CD14-positive monocyte (primary cell): Measurements from ENCODE around the gene CABP4. TPM values are rescaled to one million over a fixed set of nuclear protein-coding genes. Genes with fewer than 3 reads are reported as not detected.
A peak's percentile ranks its signal among the peaks of the same experiment; 100 is the strongest.

Experiments
- DNase-seq, 3 donors: peaks; one replicate each; pipeline ENCODE4 v3.0.0-alpha.2; 2011 to 2022
- H2AFZ ChIP-seq: 2 replicates; pipeline ENCODE4 v1.6.0; 2012; ENCODE audit warnings: mild to moderate bottlenecking, low read depth, low read length, inconsistent platforms; ENCODE audit not compliant: insufficient read depth, poor library complexity, severe bottlenecking
- H3K27ac ChIP-seq, 2 donors: 1 replicate in 1 of 2; 2 replicates in 1 of 2; pipeline ENCODE4 v1.5.1; 2012 to 2013; ENCODE audit warnings: low read length in 2 of 2, control low read depth in 1 of 2, inconsistent platforms in 1 of 2, low read depth in 1 of 2, mild to moderate bottlenecking in 1 of 2
- H3K27me3 ChIP-seq, 2 donors: one replicate each; pipeline versions ENCODE4 v1.6.0 to v1.6.1; 2011 to 2013; ENCODE audit warnings: low read length in 2 of 2; ENCODE audit not compliant: control insufficient read depth in 2 of 2, insufficient read depth in 2 of 2
- H3K36me3 ChIP-seq, 2 donors: replicated peaks in 1 of 2; 1 replicate in 1 of 2; 2 replicates in 1 of 2; pipeline versions ENCODE4 v1.5.1 to v1.6.1; 2012 to 2013; ENCODE audit warnings: low read length in 2 of 2, control low read depth in 1 of 2, inconsistent platforms in 1 of 2, mild to moderate bottlenecking in 1 of 2; ENCODE audit not compliant: insufficient read depth in 2 of 2, control insufficient read depth in 1 of 2
- H3K4me1 ChIP-seq, 2 donors: 1 replicate in 1 of 2; 2 replicates in 1 of 2; pipeline versions ENCODE4 v1.5.1 to v1.6.1; 2012 to 2013; ENCODE audit warnings: low read length in 2 of 2, control low read depth in 1 of 2, inconsistent platforms in 1 of 2, mild to moderate bottlenecking in 1 of 2, moderate library complexity in 1 of 2; ENCODE audit not compliant: insufficient read depth in 2 of 2, control insufficient read depth in 1 of 2
- H3K4me2 ChIP-seq: replicated peaks from 2 replicates; pipeline ENCODE3; 2012; ENCODE audit warnings: low read length, moderate library complexity, mild to moderate bottlenecking; ENCODE audit not compliant: poor library complexity, severe bottlenecking; ENCODE audit errors: extremely low read depth
- H3K4me3 ChIP-seq, 3 experiments: fragments of 200-600 bp in 1 of 3; sonication (generic) in 1 of 3; replicated peaks in 1 of 3; 1 replicate in 2 of 3; 2 replicates in 1 of 3; pipeline ENCODE4 v1.5.1; 2011 to 2013; ENCODE audit warnings: low read length in 3 of 3, mild to moderate bottlenecking in 3 of 3, control low read depth in 2 of 3, low read depth in 2 of 3, inconsistent platforms in 1 of 3, moderate library complexity in 1 of 3
- H3K79me2 ChIP-seq: 2 replicates; pipeline ENCODE4 v1.6.0; 2012; ENCODE audit warnings: mild to moderate bottlenecking, control low read depth, inconsistent platforms, low read length, moderate library complexity; ENCODE audit not compliant: insufficient read depth
- H3K9ac ChIP-seq: 2 replicates; pipeline ENCODE4 v1.6.0; 2017; ENCODE audit warnings: low read length, mild to moderate bottlenecking; ENCODE audit not compliant: insufficient read depth, poor library complexity, severe bottlenecking
- H3K9me3 ChIP-seq, 2 donors: replicated peaks in 1 of 2; 1 replicate in 1 of 2; 2 replicates in 1 of 2; pipeline versions ENCODE4 v1.5.1 to v1.6.1; 2012 to 2013; ENCODE audit warnings: low read length in 2 of 2, control low read depth in 1 of 2; ENCODE audit not compliant: control insufficient read depth in 1 of 2, insufficient read depth in 1 of 2
- H4K20me1 ChIP-seq: 2 replicates; pipeline ENCODE4 v1.6.0; 2012; ENCODE audit warnings: mild to moderate bottlenecking, low read length, control low read depth, moderate library complexity; ENCODE audit not compliant: insufficient read depth
- H3K27ac Mint-ChIP-seq, 7 donors: one replicate each; pipeline ENCODE4 v1.8.0; 2020; ENCODE audit warnings: mild to moderate bottlenecking in 7 of 7, mixed read lengths in 7 of 7, moderate library complexity in 6 of 7, inconsistent platforms in 2 of 7
- H3K27me3 Mint-ChIP-seq, 3 donors: one replicate each; pipeline ENCODE4 v1.8.0; 2021 to 2022; ENCODE audit warnings: low read depth in 3 of 3, mild to moderate bottlenecking in 3 of 3, mixed read lengths in 3 of 3, moderate library complexity in 3 of 3, inconsistent platforms in 1 of 3
- H3K36me3 Mint-ChIP-seq, 2 donors: one replicate each; pipeline ENCODE4 v1.8.0; 2020; ENCODE audit warnings: mixed read lengths in 2 of 2, inconsistent platforms in 1 of 2, mild to moderate bottlenecking in 1 of 2
- H3K4me1 Mint-ChIP-seq: one replicate; pipeline ENCODE4 v1.8.0; 2020; ENCODE audit warnings: mild to moderate bottlenecking, mixed read lengths
- H3K4me3 Mint-ChIP-seq, 2 donors: one replicate each; pipeline ENCODE4 v1.8.0; 2020; ENCODE audit warnings: mild to moderate bottlenecking in 2 of 2, mixed read lengths in 2 of 2, moderate library complexity in 1 of 2
- H3K9me3 Mint-ChIP-seq, 7 donors: one replicate each; pipeline ENCODE4 v1.8.0; 2020 to 2022; ENCODE audit warnings: mixed read lengths in 7 of 7, mild to moderate bottlenecking in 6 of 7, moderate library complexity in 6 of 7, inconsistent platforms in 2 of 7
- WGBS: methylation state at CpG from one replicate; pipeline ENCODE4 v1.1.5; 2013; ENCODE audit warnings: missing lambda C conversion rate; ENCODE audit not compliant: insufficient coverage; 5-methylcytosine and 5-hydroxymethylcytosine counted together
- intact Hi-C, 2 donors: fragments of 100-400 bp; cut with micrococcal nuclease; formaldehyde crosslinking; loops; one replicate each; pipeline versions ENCODE4 v1.15.0 to v1.15.1; 2023
- polyA plus RNA-seq, 3 donors: library from polyadenylated mRNA; depleted of rRNA in 1 of 3; unstranded in 2 of 3; stranded (reverse) in 1 of 3; fragments of 300-500 nt in 2 of 3; fragments of >200 nt in 1 of 3; fragmentation: Illumina TruSeq in 2 of 3; gene quantifications; 1 replicate in 2 of 3; 2 replicates in 1 of 3; pipeline ENCODE4 v1.2.3, GENCODE V29; 2012 to 2021
- TF ChIP-seq, protein P1 (sequence below): fragments of 200-600 bp; IDR thresholded peaks from one replicate; pipeline ENCODE4 v1.8.0; 2022; ENCODE audit warnings: antibody characterized with exemption, mild to moderate bottlenecking

The CABP4 gene
- polyA plus RNA-seq, 3 donors = 0.28 to 1.7 TPM; not detected in 1

DNA sequence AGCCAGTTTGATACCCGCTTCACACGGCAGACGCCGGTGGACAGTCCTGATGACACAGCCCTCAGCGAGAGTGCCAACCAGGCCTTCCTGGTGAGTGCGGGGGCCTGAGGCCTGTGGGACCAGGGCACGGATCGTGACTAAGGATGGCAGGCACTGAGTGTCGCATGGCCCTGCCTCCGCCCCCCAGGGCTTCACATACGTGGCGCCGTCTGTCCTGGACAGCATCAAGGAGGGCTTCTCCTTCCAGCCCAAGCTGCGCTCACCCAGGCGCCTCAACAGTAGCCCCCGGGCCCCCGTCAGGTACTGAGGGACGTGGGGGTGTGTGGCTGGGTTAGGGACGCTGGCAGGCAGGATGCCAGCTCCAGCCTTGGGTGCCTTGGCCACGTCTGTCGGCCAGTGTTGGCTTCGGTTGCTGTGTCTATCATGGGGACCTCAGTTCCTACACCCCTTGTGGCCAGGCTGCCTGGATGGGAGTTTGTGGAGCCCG, 20.7 kb upstream of the CABP4 start:
- H3K9me3 Mint-ChIP-seq = no peaks in the 10 kb centered on the region
- peaks cover 57% of the 10 kb centered on the region for H4K20me1 ChIP-seq
- DNase-seq = no peak

DNA sequence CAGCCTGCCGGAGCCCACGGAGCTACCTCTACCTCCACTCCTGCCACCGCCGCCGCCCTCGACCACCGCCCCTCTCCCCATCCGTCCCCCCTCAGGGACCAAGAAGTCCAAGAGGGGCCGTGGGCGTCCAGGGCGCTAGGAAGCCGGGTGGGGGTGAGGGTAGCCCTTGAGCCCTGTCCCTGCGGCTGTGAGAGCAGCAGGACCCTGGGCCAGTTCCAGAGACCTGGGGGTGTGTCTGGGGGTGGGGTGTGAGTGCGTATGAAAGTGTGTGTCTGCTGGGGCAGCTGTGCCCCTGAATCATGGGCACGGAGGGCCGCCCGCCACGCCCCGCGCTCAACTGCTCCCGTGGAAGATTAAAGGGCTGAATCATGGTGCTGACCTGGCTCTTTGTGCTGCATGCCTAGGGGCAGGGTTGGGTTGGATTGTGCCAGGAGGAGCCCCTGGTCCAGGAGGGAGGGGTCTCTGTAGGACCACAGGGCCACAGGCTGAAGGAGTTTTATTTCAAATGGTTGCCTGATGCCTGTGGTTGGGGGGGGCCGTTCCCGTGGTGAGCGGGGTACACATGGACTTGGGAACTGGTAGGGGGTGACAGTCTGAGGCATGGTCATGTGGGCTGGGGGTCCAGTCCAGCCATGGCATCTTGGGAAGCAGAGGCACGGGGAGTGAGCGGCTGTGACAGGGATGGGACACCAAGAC, 20.0 kb upstream of the CABP4 start:
- no peak overlapping the region for H3K27ac ChIP-seq
- no peaks in the 10 kb centered on the region for H3K27me3 ChIP-seq
- no peak for DNase-seq
- Mint-ChIP-seq H3K27me3 (no peaks in the 10 kb centered on the region), H3K36me3 (peaks cover 50 to 66% of the 10 kb centered on the region in 2 donors), H3K4me3 (peak overlapping the region in 1 of 2 donors; percentile 47), H3K4me1 (peaks cover 22% of the 10 kb centered on the region), H3K9me3 (no peaks in the 10 kb centered on the region), H3K27ac (peak overlapping the region in 1 of 7 donors; percentile 77)
- H3K4me3 ChIP-seq = no peak overlapping the region
- H3K36me3 ChIP-seq = peaks cover 50 to 84% of the 10 kb centered on the region in 2 donors
- H3K79me2 ChIP-seq = no peaks in the 10 kb centered on the region
- peaks cover 63% of the 10 kb centered on the region for H4K20me1 ChIP-seq
- TF ChIP-seq, protein P1, sequence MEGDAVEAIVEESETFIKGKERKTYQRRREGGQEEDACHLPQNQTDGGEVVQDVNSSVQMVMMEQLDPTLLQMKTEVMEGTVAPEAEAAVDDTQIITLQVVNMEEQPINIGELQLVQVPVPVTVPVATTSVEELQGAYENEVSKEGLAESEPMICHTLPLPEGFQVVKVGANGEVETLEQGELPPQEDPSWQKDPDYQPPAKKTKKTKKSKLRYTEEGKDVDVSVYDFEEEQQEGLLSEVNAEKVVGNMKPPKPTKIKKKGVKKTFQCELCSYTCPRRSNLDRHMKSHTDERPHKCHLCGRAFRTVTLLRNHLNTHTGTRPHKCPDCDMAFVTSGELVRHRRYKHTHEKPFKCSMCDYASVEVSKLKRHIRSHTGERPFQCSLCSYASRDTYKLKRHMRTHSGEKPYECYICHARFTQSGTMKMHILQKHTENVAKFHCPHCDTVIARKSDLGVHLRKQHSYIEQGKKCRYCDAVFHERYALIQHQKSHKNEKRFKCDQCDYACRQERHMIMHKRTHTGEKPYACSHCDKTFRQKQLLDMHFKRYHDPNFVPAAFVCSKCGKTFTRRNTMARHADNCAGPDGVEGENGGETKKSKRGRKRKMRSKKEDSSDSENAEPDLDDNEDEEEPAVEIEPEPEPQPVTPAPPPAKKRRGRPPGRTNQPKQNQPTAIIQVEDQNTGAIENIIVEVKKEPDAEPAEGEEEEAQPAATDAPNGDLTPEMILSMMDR = no peak
- H3K4me1 ChIP-seq = peaks cover 14 to 25% of the 10 kb centered on the region in 2 donors
- no peak overlapping the region for H2AFZ ChIP-seq
- intact Hi-C loops = no loop called here
- WGBS = 73% methylated on average over 15 of the region's 26 CpGs
- H3K9ac ChIP-seq = peak overlapping the region; percentile 4
- H3K4me2 ChIP-seq = no peak overlapping the region
- H3K9me3 ChIP-seq = no peaks in the 10 kb centered on the region

More for the DNA sequence above, 20.7 kb upstream of the CABP4 start:
- Mint-ChIP-seq H3K4me1 (peaks cover 17% of the 10 kb centered on the region), H3K4me3 (no peak overlapping the region), H3K27ac (no peak overlapping the region), H3K36me3 (peaks cover 45 to 67% of the 10 kb centered on the region in 2 donors), H3K27me3 (no peaks in the 10 kb centered on the region)
- Histone ChIP-seq H3K27me3 (no peaks in the 10 kb centered on the region), H3K79me2 (peaks cover 5% of the 10 kb centered on the region), H3K4me1 (peaks cover 15 to 20% of the 10 kb centered on the region in 2 donors), H3K4me3 (no peak overlapping the region), H3K36me3 (peaks cover 47 to 76% of the 10 kb centered on the region in 2 donors), H2AFZ (no peak overlapping the region), H3K4me2 (no peak overlapping the region), H3K9me3 (no peaks in the 10 kb centered on the region), H3K27ac (no peak overlapping the region), H3K9ac (no peak overlapping the region)
- intact Hi-C loops = no loop called here
- TF ChIP-seq, protein P1 = no peak
- WGBS = 92% methylated on average over 16 of the region's 23 CpGs
